ENCODE results near the gene EEF1AKMT1. TPM values are rescaled to one million over a fixed set of nuclear protein-coding genes. Genes with fewer than 3 reads are reported as not detected.

The EEF1AKMT1 gene
- total RNA-seq, 1 donor from 2014 or later, result 6.9 TPM

GRCh38 chr13:20714563-20715329, 59.0 kb downstream of the EEF1AKMT1 start:
- Histone ChIP-seq H3K27ac (peak overlapping the region; percentile 72), H3K36me3 (no peaks in the 10 kb centered on the region), H3K9me3 (no peaks in the 10 kb centered on the region), H3K27me3 (no peaks in the 10 kb centered on the region), H3K4me3 (peak overlapping the region in 1 of 2 donors; percentile 22), H3K4me1 (peaks cover 16% of the 10 kb centered on the region)
- DNase-seq (ENCODE audit: extremely low spot score in 2 of 2), result no peak
- no peak for TF ChIP-seq POLR2A (IDR thresholded peaks at IDR 0.05)
- TF ChIP-seq CTCF (IDR thresholded peaks at IDR 0.05), result no peak
- no peak for TF ChIP-seq POLR2AphosphoS5 (IDR thresholded peaks at IDR 0.05; ENCODE audit: insufficient read depth in 1 of 2, low read depth in 1 of 2)
- intact Hi-C loops (cut with DNase I), result loop anchor here (10.0 kb wide), 1 partner anchor 210 kb away; no protein-coding TSS in a partner anchor

- DNase-seq (ENCODE audit: extremely low spot score in 2 of 2), result no peak
- Histone ChIP-seq H3K36me3 (no peaks in the 10 kb centered on the region), H3K27me3 (no peaks in the 10 kb centered on the region), H3K4me1 (peaks cover 16% of the 10 kb centered on the region), H3K4me3 (no peak overlapping the region), H3K9me3 (no peaks in the 10 kb centered on the region), H3K27ac (peak overlapping the region; percentile 72)
- TF ChIP-seq CTCF (IDR thresholded peaks at IDR 0.05), result no peak
- TF ChIP-seq POLR2AphosphoS5 (IDR thresholded peaks at IDR 0.05; ENCODE audit: insufficient read depth in 1 of 2, low read depth in 1 of 2), result peak in 1 of 2 donors; percentile 7
- intact Hi-C loops (cut with DNase I), result loop anchor here (10.0 kb wide), 1 partner anchor 211 kb away; no protein-coding TSS in a partner anchor
Observed at GRCh38 chr13:20714161-20714560, 59.6 kb downstream of the EEF1AKMT1 start.

DNA sequence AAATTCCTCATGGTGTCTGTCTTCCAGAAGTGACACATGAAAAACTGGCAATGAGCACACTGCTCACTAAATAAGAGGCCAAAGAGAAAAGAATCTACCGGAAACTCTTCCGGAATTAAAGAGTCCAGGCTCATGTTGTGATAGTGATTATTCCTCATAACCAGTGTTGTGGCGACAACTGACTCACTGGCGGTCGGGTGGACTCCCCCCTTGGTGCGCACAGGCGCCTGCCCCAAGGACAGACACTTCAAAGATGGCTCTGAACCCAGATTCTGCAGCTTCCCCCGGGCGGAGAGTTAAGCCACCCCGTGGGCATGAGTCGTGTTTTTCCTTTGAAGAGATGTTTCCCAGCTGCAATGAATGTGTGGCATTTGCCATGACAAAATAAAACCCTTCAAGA, 60.0 kb downstream of the EEF1AKMT1 start:
- peaks cover 16% of the 10 kb centered on the region for H3K4me1 ChIP-seq
- intact Hi-C loops (cut with DNase I), result loop anchor here (10.0 kb wide), 1 partner anchor 211 kb away; no protein-coding TSS in a partner anchor
- no peaks in the 10 kb centered on the region for H3K36me3 ChIP-seq
- no peaks in the 10 kb centered on the region for H3K9me3 ChIP-seq
- DNase-seq (ENCODE audit: extremely low spot score in 2 of 2), result no peak
- TF ChIP-seq POLR2A (IDR thresholded peaks at IDR 0.05), result no peak
- TF ChIP-seq CTCF (IDR thresholded peaks at IDR 0.05), result no peak
- TF ChIP-seq POLR2AphosphoS5 (IDR thresholded peaks at IDR 0.05; ENCODE audit: insufficient read depth in 1 of 2, low read depth in 1 of 2), result no peak
- no peak overlapping the region for H3K4me3 ChIP-seq
- peak overlapping the region; percentile 72 for H3K27ac ChIP-seq
- no peaks in the 10 kb centered on the region for H3K27me3 ChIP-seq

DNA sequence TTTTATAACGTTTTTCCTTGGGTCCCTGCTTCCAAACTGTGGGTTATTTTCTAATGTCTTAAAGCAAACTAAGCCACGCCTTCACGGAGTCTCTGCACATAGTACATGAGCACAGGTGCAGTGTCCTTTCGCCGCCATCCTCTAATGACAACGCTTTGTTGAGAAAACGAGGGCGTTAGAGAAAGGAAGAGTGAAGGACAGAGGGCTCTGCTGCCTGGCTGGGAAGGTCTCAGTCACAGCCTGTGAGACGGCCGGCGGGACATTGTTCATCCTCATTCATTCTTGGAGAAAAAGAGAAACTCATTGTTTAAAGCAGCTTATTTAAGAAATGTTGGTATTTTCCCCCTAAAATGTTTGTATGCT, 60.8 kb downstream of the EEF1AKMT1 start:
- H3K27ac ChIP-seq, result peak overlapping the region; percentile 72
- H3K27me3 ChIP-seq, result no peaks in the 10 kb centered on the region
- no peak for TF ChIP-seq POLR2AphosphoS5 (IDR thresholded peaks at IDR 0.05; ENCODE audit: insufficient read depth in 1 of 2, low read depth in 1 of 2)
- TF ChIP-seq POLR2A (IDR thresholded peaks at IDR 0.05), result no peak
- no peak for TF ChIP-seq CTCF (IDR thresholded peaks at IDR 0.05)
- peaks cover 20% of the 10 kb centered on the region for H3K4me1 ChIP-seq
- no peak overlapping the region for H3K4me3 ChIP-seq
- H3K9me3 ChIP-seq, result no peaks in the 10 kb centered on the region
- H3K36me3 ChIP-seq, result no peaks in the 10 kb centered on the region
- intact Hi-C loops (cut with DNase I), result loop anchor here (10.0 kb wide), 1 partner anchor 212 kb away; no protein-coding TSS in a partner anchor
- no peak for DNase-seq (ENCODE audit: extremely low spot score in 2 of 2)

Measured in vagina (tissue), 2 donors.